ENCODE results near the gene CMTM4.
"Not testable (repeated sequence)": the region's sequence is repeated elsewhere in the genome, so short reads cannot be mapped to it uniquely, and the experiment has no call there.

The CMTM4 gene

GRCh38 chr16:66592814-66593213 is 103.7 kb downstream of the CMTM4 start:
- no peak for DNase-seq (ENCODE audit: low read depth, low spot score)

GRCh38 chr16:66592241-66592640 is 104.3 kb downstream of the CMTM4 start:
- no peak for DNase-seq (ENCODE audit: low read depth, low spot score)

GRCh38 chr16:66591018-66591417 is 105.5 kb downstream of the CMTM4 start:
- no peak for DNase-seq (ENCODE audit: low read depth, low spot score)

- no peak for DNase-seq (ENCODE audit: low read depth, low spot score)
Measured at GRCh38 chr16:66590322-66590721, 106.2 kb downstream of the CMTM4 start.

- DNase-seq (ENCODE audit: low read depth, low spot score), result no peak
Measured at GRCh38 chr16:66588981-66589713, 107.4 kb downstream of the CMTM4 start.

GRCh38 chr16:66587881-66588600 is 108.5 kb downstream of the CMTM4 start:
- no peak for DNase-seq (ENCODE audit: low read depth, low spot score)

- no peak for DNase-seq (ENCODE audit: low read depth, low spot score)
Measured at GRCh38 chr16:66585481-66586239, 110.9 kb downstream of the CMTM4 start.

- DNase-seq (ENCODE audit: low read depth, low spot score), result no peak
Measured at GRCh38 chr16:66581246-66581952, 115.1 kb downstream of the CMTM4 start.

GRCh38 chr16:66580605-66581209 is 115.8 kb downstream of the CMTM4 start:
- no peak for DNase-seq (ENCODE audit: low read depth, low spot score)

- no peak for DNase-seq (ENCODE audit: low read depth, low spot score)
Measured at GRCh38 chr16:66578651-66579531, 117.7 kb downstream of the CMTM4 start, which contains the start of gene CMTM2. Gene CMTM2, plus strand, starts transcription at chr16:66579463. Its CDS starts 145 bp downstream, at chr16:66579608.

GRCh38 chr16:66576296-66576695 is 120.2 kb downstream of the CMTM4 start:
- DNase-seq (ENCODE audit: low read depth, low spot score), result no peak

- no peak for DNase-seq (ENCODE audit: low read depth, low spot score)
Measured at GRCh38 chr16:66575060-66575459, 121.5 kb downstream of the CMTM4 start.

GRCh38 chr16:66574531-66574930 is 122.0 kb downstream of the CMTM4 start:
- no peak for DNase-seq (ENCODE audit: low read depth, low spot score)

- no peak for DNase-seq (ENCODE audit: low read depth, low spot score)
Measured at GRCh38 chr16:66574081-66574480, 122.5 kb downstream of the CMTM4 start.

GRCh38 chr16:66572356-66572755 is 124.2 kb downstream of the CMTM4 start:
- DNase-seq (ENCODE audit: low read depth, low spot score), result no peak

GRCh38 chr16:66569827-66570405 is 126.6 kb downstream of the CMTM4 start:
- no peak for DNase-seq (ENCODE audit: low read depth, low spot score)

GRCh38 chr16:66569131-66569530 is 127.4 kb downstream of the CMTM4 start:
- DNase-seq (ENCODE audit: low read depth, low spot score), result no peak

- no peak for DNase-seq (ENCODE audit: low read depth, low spot score)
Measured at GRCh38 chr16:66568355-66568754, 128.2 kb downstream of the CMTM4 start.

GRCh38 chr16:66567270-66567669 is 129.3 kb downstream of the CMTM4 start:
- DNase-seq (ENCODE audit: low read depth, low spot score), result not testable (repeated sequence)
